Epithelial cell of esophagus (primary cell): ENCODE measurements around the gene COPS6.

Experiments used
- DNase-seq: peaks from one replicate; pipeline ENCODE4 v3.0.0; 2010; ENCODE audit warnings: low read depth
- H3K4me3 ChIP-seq: 2 replicates; pipeline ENCODE4 v1.5.1; 2011; ENCODE audit warnings: mild to moderate bottlenecking, low read length, control low read depth
- TF ChIP-seq, protein P1 (sequence below): IDR thresholded peaks from 2 replicates; pipeline ENCODE4 v1.5.1; 2011; ENCODE audit warnings: low read depth, mild to moderate bottlenecking, low read length, control low read depth, inconsistent platforms; ENCODE audit not compliant: insufficient read depth; ENCODE audit errors: missing control alignments

The COPS6 gene

DNA sequence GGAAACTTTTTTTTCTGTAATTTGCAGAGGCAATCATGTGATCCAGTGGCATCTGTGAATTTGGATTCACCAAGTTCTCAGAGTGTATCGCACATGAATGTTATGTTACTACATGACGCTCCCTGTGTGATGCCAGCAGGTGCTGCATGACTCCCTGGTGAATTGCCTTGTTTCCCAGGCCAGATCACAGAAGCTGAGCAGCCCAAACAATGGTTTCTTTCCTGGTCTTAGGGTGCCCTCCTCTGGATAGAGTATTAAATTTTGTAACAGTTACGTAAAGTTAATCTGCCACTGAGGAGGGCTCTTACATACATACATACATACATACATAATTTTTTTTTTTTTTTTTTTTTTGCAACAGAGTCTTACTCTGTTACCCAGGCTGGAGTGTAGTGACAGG is 35.6 kb upstream of the COPS6 start:
- H3K4me3 ChIP-seq, result no peak overlapping the region
- peak; percentile 92 for DNase-seq
- TF ChIP-seq, protein P1, sequence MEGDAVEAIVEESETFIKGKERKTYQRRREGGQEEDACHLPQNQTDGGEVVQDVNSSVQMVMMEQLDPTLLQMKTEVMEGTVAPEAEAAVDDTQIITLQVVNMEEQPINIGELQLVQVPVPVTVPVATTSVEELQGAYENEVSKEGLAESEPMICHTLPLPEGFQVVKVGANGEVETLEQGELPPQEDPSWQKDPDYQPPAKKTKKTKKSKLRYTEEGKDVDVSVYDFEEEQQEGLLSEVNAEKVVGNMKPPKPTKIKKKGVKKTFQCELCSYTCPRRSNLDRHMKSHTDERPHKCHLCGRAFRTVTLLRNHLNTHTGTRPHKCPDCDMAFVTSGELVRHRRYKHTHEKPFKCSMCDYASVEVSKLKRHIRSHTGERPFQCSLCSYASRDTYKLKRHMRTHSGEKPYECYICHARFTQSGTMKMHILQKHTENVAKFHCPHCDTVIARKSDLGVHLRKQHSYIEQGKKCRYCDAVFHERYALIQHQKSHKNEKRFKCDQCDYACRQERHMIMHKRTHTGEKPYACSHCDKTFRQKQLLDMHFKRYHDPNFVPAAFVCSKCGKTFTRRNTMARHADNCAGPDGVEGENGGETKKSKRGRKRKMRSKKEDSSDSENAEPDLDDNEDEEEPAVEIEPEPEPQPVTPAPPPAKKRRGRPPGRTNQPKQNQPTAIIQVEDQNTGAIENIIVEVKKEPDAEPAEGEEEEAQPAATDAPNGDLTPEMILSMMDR, result peak; percentile 44

DNA sequence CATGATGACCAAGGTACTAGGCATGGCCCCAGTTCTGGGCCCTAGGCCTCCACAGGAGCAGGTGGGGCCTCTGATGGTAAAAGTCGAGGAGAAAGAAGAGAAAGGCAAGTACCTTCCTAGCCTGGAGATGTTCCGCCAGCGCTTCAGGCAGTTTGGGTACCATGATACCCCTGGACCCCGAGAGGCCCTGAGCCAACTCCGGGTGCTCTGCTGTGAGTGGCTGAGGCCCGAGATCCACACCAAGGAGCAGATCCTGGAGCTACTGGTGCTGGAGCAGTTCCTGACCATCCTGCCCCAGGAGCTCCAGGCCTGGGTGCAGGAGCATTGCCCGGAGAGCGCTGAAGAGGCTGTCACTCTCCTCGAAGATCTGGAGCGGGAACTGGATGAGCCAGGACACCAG is 31.8 kb upstream of the COPS6 start:
- DNase-seq, result no peak
- no peak overlapping the region for H3K4me3 ChIP-seq
- TF ChIP-seq, protein P1, result no peak

DNA sequence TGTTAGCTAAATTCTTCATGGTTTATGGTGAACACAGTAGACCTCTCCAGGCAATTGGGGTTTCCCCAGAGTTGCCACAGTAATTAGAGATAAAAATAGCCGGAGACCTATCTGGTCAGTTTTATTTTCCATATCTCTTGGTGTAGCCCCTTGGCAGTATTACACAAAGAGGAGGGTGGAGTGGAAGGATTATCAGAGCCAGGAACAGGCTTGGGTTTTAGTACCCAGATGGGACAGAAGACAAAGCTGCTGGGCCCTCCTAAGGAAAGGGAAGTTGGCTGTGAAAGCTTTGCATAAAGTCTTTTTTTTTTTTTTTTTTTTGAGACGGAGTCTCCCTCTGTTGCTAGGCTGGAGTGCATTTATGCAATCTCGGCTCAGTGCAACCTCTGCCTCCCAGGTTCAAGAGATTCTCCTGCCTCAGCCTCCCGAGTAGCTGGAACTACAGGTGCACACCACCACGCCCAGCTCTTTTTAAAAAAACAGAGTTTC is 29.5 kb upstream of the COPS6 start:
- H3K4me3 ChIP-seq, result no peak overlapping the region
- DNase-seq, result no peak
- TF ChIP-seq, protein P1, result no peak

DNA sequence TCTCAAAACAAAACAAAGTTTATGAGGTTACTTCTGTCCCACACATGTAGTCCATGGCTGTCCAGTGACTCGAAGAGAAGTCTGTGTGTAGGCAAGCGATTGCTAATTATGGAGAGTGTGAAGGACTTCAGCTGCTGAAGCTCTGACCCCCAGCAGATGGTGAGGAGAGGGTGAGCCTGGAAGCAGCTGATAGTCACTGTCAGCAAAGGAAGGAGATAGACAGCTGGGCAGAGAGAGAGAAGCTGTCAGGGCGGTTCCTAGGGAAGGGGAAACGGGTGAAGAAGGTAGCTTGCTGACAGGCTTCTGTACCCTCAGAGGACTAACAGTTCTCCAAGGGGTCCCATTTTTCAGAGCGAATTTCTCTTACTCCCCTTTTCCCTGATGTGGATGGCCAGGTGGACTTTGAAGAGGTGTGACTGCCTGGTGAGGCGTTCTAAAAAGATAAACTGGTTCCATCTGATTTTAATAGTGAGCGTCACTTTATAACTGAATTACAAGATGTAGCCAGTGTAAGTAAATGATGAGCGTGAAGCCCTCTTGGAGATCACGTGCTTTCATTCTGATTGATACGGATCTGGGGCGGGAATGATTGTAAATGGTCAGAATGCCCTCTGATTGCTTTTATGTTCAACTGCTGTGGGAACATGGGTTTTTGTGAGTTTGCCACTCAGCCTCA is 27.1 kb upstream of the COPS6 start:
- H3K4me3 ChIP-seq, result no peak overlapping the region
- TF ChIP-seq, protein P1, result no peak
- no peak for DNase-seq

DNA sequence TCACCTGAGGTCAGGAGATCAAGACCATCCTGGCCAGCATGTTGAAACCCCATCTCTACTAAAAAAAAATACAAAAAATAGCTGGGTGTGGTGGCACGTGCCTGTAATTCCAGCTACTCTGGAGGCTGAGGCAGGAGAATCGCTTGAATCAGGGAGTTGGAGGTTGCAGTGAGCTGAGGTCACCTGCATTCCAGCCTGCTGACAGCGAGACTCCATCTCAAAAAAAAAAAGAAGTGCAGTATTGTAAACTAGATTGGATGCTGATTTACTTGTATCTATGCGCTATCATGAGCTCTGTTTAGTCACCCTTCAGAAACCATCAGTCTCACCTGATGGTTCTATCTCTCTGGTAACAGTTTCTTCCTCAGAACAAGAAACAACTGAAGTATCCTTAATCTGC is 25.4 kb upstream of the COPS6 start:
- no peak overlapping the region for H3K4me3 ChIP-seq
- TF ChIP-seq, protein P1, result no peak
- DNase-seq, result no peak

- DNase-seq, result no peak
- no peak overlapping the region for H3K4me3 ChIP-seq
- TF ChIP-seq, protein P1, result no peak
These were observed 24.6 kb upstream of the COPS6 start for GRCh38 chr7:100064162-100064561.
